Measurements from ENCODE around the gene ZFP1. TPM values are rescaled to one million over a fixed set of nuclear protein-coding genes. Genes with fewer than 3 reads are reported as not detected.

The ZFP1 gene
- total RNA-seq, 2 experiments from 2014 or later = 23.9 to 25.0 TPM

DNA sequence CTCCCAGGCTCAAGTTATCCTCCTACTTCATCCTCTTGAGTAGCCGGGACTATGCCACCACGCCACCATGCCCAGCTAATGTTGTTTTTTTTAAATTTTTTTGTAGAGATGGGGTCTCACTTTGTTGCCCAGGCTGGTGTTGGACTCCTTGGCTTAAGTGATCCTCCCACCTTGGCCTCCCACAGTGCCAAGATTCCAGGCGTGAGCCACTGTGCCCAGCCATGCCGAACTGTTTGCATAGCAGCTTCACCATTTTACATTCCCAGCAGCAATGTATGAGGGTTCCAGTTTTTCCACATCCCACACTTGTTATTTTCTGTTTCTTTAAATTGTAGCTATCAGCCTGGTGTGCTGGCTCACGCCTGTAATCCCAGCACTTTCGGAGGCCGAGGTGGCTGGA is 68.3 kb downstream of the ZFP1 start:
- H3K79me2 ChIP-seq (ENCODE audit: insufficient read depth, low read depth, low read length) = no peaks in the 10 kb centered on the region
- DNase-seq (ENCODE audit: low spot score) = no peak
- ChIA-PET CTCF (ENCODE audit: unreplicated experiment) (no interaction called here), POLR2A (no interaction called here)
- no peaks in the 10 kb centered on the region for H3K9me2 ChIP-seq (ENCODE audit: insufficient read depth, low read length)
- intact Hi-C loops (cut with micrococcal nuclease; ENCODE audit: unreplicated experiment) = no loop called here
- H3K4me2 ChIP-seq (ENCODE audit: low read length) = no peak overlapping the region
- no peaks in the 10 kb centered on the region for H3K36me3 ChIP-seq (ENCODE audit: insufficient read depth, low read length)
- no peak overlapping the region for H2AFZ ChIP-seq (ENCODE audit: low read length)
- TF ChIP-seq, protein P1, sequence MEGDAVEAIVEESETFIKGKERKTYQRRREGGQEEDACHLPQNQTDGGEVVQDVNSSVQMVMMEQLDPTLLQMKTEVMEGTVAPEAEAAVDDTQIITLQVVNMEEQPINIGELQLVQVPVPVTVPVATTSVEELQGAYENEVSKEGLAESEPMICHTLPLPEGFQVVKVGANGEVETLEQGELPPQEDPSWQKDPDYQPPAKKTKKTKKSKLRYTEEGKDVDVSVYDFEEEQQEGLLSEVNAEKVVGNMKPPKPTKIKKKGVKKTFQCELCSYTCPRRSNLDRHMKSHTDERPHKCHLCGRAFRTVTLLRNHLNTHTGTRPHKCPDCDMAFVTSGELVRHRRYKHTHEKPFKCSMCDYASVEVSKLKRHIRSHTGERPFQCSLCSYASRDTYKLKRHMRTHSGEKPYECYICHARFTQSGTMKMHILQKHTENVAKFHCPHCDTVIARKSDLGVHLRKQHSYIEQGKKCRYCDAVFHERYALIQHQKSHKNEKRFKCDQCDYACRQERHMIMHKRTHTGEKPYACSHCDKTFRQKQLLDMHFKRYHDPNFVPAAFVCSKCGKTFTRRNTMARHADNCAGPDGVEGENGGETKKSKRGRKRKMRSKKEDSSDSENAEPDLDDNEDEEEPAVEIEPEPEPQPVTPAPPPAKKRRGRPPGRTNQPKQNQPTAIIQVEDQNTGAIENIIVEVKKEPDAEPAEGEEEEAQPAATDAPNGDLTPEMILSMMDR (conservative IDR thresholded peaks at IDR 0.05; ENCODE audit: low read length) = no peak
- TF ChIP-seq EZH2phosphoT487 (IDR thresholded peaks at IDR 0.05; ENCODE audit: borderline replicate concordance, low read depth, low read length) = no peak
- H3K4me3 ChIP-seq (ENCODE audit: low read depth, low read length, poor library complexity, severe bottlenecking) = no peak overlapping the region
- no peaks in the 10 kb centered on the region for H3K9me3 ChIP-seq (ENCODE audit: low read length)
- H3K4me1 ChIP-seq (ENCODE audit: insufficient read depth, low read length, poor library complexity, severe bottlenecking) = no peaks in the 10 kb centered on the region
- BruUV-seq (replicated peaks) = no TSS peak
- H4K20me1 ChIP-seq (ENCODE audit: insufficient read depth, low read length) = no peaks in the 10 kb centered on the region
- no peak overlapping the region for H3K27ac ChIP-seq (ENCODE audit: low read depth, low read length, poor library complexity, severe bottlenecking)

DNA sequence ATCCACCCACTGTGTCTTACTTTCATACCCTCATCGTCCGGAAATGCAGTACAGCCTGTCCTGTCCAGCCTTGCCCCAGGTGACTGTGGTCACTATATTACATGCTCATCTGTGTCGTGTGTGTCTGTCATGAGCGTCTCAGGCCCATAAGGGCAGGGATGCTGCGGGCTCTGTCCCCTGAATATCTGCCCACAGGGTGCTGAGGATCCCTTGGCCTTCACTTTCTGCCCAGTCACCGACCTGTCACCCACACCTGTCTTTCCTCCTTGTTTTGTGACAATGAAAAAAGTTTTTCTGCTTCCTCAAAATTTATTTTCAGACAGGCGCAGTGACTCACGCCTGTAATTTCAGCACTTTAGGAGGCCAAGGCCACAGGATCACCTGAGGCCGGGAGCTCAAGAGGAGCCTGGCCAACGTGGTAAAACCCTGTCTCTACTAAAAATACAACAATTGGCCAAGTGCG is 69.1 kb downstream of the ZFP1 start:
- ChIA-PET CTCF (ENCODE audit: unreplicated experiment) (no interaction called here), POLR2A (no interaction called here)
- Histone ChIP-seq H3K4me1 (ENCODE audit: insufficient read depth, low read length, poor library complexity, severe bottlenecking) (no peaks in the 10 kb centered on the region), H3K36me3 (ENCODE audit: insufficient read depth, low read length) (no peaks in the 10 kb centered on the region), H2AFZ (ENCODE audit: low read length) (no peak overlapping the region), H3K4me3 (ENCODE audit: low read depth, low read length, poor library complexity, severe bottlenecking) (no peak overlapping the region), H3K9me2 (ENCODE audit: insufficient read depth, low read length) (no peaks in the 10 kb centered on the region), H3K4me2 (ENCODE audit: low read length) (no peak overlapping the region), H3K9me3 (ENCODE audit: low read length) (no peaks in the 10 kb centered on the region), H3K27ac (ENCODE audit: low read depth, low read length, poor library complexity, severe bottlenecking) (no peak overlapping the region), H4K20me1 (ENCODE audit: insufficient read depth, low read length) (no peaks in the 10 kb centered on the region), H3K79me2 (ENCODE audit: insufficient read depth, low read depth, low read length) (no peaks in the 10 kb centered on the region)
- no TSS peak for BruUV-seq (replicated peaks)
- TF ChIP-seq, protein P1 (conservative IDR thresholded peaks at IDR 0.05; ENCODE audit: low read length) = no peak
- TF ChIP-seq EZH2phosphoT487 (IDR thresholded peaks at IDR 0.05; ENCODE audit: borderline replicate concordance, low read depth, low read length) = no peak
- DNase-seq (ENCODE audit: low spot score) = no peak
- intact Hi-C loops (cut with micrococcal nuclease; ENCODE audit: unreplicated experiment) = no loop called here

DNA sequence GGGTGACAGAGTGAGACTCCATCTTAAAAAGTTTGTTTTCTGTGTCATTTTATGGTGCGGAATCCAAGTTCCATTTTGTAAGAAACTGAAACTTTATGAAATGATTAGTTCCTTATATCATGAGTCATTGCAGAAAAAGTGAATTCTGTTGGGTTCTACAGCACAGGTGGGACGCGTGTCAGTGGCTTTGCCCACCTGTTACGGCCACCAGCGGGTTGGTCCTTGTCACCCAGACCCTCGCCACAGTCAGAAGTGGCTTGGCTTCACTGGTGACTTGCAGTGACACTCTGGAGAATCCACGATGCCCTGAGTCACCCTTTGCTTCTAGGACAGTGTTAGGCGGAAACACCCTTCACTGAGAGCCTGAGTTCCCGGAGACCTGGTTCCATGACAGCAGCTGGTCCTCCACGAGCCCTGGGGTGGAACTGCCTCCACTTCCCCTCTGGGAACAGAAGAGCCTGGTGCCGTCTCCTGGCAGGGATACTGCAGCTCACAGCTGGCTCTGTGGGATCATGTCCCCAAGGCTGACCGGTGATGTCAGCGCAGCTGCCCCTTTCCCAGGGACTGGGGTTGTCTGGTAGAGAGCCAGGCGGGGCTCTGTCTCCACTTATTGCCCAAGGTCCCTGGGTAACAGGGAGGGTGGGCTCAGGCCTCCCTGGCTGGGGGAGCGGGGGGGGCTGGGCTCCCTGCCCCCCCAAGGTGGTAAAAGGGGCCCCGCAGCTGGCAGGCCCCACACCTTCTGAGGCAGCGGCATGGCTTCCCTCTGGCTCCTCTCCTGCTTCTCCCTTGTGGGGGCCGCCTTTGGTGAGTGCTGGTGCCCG is 70.1 kb downstream of the ZFP1 start, which contains the start of gene CTRB1:
Gene CTRB1, plus strand, starts transcription at position 733 of the 821 bp plus-strand sequence. Its CDS starts 20 bp downstream, at position 753.
- ChIA-PET CTCF (ENCODE audit: unreplicated experiment) (no interaction called here), POLR2A (no interaction called here)
- DNase-seq (ENCODE audit: low spot score) = no peak
- Histone ChIP-seq H4K20me1 (ENCODE audit: insufficient read depth, low read length) (no peaks in the 10 kb centered on the region), H3K9me2 (ENCODE audit: insufficient read depth, low read length) (no peaks in the 10 kb centered on the region), H3K4me3 (ENCODE audit: low read depth, low read length, poor library complexity, severe bottlenecking) (no peak within 1 kb of the TSS), H2AFZ (ENCODE audit: low read length) (peak within 1 kb of the TSS; percentile 74; the same call in 1 of the 2 replicates), H3K36me3 (ENCODE audit: insufficient read depth, low read length) (no peaks in the 10 kb centered on the region), H3K9me3 (ENCODE audit: low read length) (no peaks in the 10 kb centered on the region), H3K27ac (ENCODE audit: low read depth, low read length, poor library complexity, severe bottlenecking) (no peak within 1 kb of the TSS), H3K4me2 (ENCODE audit: low read length) (peak within 1 kb of the TSS; percentile 11; the same call in 1 of the 2 replicates), H3K79me2 (ENCODE audit: insufficient read depth, low read depth, low read length) (no peaks in the 10 kb centered on the region), H3K4me1 (ENCODE audit: insufficient read depth, low read length, poor library complexity, severe bottlenecking) (no peaks in the 10 kb centered on the region)
- intact Hi-C loops (cut with micrococcal nuclease; ENCODE audit: unreplicated experiment) = loop anchor here (2.0 kb wide), 1 partner anchor 16 kb away; no protein-coding TSS in a partner anchor
- no TSS peak for BruUV-seq (replicated peaks)
- TF ChIP-seq, protein P1 (conservative IDR thresholded peaks at IDR 0.05; ENCODE audit: low read length) = no peak
- TF ChIP-seq EZH2phosphoT487 (IDR thresholded peaks at IDR 0.05; ENCODE audit: borderline replicate concordance, low read depth, low read length) = no peak
